NCI-H1930 (cell line): ENCODE measurements around the gene DOCK7.

Experiments used
- DNase-seq, 2 experiments: peaks; one replicate each; lab custom pipeline; 2025; lab: John Stamatoyannopoulos, UW

Gene DOCK7

GRCh38 chr1:62439652-62440371 lies 248.4 kb downstream of the DOCK7 start:
- no peak for DNase-seq

- DNase-seq = no peak
These were observed 250.0 kb downstream of the DOCK7 start for GRCh38 chr1:62438163-62438562.

DNA sequence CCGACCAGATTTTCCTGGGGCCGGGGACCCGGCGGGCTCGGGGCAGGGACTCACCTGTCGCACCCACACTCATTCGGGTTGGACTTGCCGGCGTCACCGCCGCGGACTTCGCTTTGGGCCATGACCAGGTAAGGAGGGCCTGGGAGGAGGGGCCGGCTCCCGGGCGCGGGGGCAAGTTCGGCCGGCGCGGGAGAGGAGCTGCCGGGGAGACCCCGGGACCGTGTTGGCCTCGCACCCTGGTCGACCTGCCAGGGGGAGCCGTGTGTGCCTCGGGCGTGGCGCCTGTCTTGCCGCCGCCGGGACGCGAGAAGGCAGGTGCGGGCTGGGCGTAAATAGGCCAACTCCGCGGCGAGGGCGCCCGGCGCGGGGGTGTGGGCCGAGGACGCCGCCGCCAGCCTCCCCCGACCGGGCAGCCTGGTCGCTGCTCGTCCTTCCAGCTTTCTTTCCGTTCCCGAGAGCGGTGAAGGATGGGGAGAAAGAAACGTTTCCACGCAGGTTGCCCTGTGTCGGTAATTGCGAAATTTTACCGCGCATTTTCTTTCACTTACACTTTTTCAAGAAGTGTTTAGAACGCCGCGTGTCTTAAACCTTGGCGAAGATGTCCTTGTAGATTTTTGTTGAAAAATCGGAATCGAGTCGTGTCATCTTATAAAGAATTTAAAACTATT lies 250.8 kb downstream of the DOCK7 start:
- peak in 1 of 2 experiments; percentile 33 for DNase-seq

DNA sequence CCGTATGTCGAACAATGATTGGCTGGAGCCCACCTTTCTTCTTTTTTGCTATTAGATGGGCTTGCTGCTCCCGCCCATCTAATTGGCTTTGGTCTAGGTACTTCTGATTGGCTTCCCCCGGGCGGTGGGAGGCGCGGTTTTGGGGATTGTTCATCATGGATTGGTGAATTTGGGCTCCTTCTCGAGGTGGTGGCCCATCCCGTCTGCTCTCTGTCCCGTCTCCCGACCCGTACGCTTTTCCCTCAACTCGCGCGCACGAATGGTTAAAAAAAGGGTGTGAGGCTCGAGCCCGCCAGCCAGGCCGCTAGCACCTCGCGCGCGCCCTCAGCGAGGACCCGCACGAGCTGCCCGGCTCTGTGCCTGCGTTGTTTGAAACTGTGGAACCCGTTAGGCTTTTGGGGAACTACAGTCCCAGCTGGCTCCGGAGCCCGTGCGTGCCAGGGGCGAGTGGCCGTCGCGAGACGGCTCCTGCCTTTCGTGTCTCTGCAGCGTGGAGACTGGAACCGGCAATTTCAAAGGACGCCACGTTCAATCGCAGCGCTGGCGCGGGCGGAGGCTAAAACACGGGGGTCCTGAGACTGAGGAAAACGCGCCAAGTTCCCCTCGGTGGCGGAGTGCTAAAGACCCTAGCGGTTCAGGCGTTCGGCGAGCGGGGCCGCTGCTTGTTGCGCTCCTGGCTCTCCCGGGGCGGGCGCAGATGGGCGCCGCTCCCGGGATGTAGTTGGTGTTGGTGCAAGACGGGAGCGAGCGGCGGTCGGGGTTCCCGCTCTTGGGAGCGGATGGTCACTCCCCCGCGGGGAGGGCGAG lies 251.5 kb downstream of the DOCK7 start, which contains the start of gene USP1:
Gene USP1, plus strand, starts transcription at position 584 of the 807 bp plus-strand sequence. CDS start 2,819 bp downstream, outside the sequence.
- DNase-seq = peak; percentile 98 to 99

DNA sequence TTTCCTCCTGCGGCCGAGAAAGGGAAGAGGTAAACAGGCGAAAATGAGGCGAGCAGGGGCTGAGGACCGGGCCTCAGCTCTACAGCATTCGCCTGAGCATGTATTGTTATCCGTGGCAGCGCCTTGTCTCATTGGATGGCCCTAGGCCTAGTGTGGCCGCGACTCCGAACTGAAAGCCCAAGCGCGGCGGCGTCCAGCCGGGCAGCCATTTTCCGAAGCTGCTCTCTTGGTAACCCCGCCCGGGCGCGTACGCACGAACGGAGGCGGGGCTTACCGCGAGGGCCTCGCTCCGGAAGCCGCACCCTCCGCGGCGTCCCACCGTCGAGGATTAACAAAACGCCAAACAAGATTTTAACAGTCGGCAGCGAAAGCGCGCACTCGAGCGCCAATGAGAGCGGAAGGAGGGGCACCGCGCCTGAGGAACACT lies 252.1 kb downstream of the DOCK7 start:
- no peak for DNase-seq

DNA sequence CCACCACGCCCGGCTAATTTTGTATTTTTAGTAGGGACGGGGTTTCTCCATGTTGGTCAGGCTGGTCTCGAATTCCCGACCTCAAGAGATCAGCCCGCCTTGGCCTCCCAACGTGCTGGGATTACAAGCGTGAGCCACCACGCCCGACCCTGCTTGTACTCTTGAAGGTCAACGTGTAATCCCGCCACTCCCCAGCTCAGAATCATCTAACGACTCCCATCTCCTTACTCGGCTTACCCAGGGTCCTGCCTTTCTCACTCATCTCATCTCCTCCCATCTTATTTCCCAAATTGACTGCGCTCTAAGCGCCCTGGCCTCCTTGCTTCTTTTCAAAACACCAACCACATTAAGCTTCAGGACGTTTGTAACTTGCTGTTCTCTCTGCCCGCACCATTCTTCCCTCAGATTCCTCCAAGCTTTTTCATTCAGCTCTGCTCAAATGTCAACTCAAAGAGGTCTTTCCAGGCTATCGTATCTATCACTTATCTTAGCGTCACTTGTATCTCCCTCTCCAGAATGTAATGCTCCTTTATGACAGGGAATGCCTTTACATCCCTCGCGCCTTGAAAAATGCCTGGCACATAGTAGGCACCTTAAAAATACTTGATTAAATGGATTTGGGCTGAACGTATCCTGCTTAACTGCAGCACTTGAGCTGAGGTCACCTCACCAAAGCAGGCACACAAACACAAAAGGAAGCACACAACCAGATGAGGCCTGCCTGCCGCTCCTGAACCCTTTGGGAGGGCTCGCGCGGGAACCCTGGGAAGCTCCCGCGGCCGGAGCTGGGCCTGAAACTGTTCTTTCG lies 252.8 kb downstream of the DOCK7 start:
- no peak for DNase-seq

- DNase-seq = no peak
These were observed 253.6 kb downstream of the DOCK7 start for GRCh38 chr1:62434618-62435001.

DNA sequence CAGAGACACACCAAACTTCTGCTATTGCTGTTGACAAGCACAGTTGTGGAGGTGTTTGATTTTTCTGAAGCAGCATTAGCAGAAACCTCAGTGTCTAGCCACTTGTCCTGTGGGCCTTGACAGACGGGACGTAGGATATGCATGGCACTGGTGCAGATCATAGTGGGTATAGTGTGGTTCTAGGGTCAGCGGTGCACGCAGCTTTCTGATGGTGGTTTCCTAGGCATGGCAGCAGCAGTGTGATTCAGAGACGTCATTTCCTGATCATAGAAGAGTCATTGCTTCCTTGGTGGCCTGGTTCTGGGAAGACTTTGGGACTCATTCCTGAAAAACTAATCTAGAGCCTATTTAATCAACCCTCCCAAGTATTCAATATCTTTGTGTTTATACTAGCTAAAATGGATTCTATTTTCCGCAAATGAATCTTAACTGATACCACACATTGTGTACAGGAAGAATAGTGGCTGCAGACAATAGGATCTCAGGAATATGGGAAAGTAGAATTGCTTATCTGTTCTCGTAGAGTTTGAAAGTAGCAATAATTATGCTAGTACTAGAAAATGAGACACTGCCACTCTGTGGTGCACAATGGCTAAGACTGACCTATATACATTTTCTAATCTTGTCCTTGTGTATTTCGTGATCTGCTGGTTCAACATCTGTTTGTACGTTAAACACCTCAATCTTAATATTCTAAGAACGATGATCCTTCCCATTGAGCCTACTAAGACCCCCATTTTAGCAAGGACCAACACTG lies 254.1 kb downstream of the DOCK7 start:
- peak in 1 of 2 experiments; percentile 11 for DNase-seq

DNA sequence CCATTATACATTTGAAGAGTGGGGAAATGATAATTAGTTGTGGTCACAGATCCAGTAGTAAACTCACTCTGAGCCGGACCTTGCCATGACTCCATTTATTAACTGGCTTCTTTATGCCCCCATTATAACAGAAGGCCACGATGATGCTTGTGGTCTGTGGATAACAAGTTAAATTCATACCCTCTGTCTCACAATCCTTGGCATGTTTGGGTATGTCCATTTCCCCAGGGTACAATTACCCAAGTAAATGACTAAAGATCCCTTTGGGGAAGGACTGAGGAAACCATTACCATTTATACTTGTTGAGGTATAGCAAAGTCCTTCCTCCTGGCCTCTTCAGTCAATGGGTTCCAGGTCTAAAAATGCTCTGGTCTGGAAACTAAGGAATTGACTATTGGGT lies 258.6 kb downstream of the DOCK7 start:
- no peak for DNase-seq

- DNase-seq = no peak
These were observed 259.8 kb downstream of the DOCK7 start for GRCh38 chr1:62428351-62428750.

- no peak for DNase-seq
These were observed 261.4 kb downstream of the DOCK7 start for GRCh38 chr1:62426794-62427193.

GRCh38 chr1:62426237-62426636 lies 261.9 kb downstream of the DOCK7 start:
- no peak for DNase-seq

DNA sequence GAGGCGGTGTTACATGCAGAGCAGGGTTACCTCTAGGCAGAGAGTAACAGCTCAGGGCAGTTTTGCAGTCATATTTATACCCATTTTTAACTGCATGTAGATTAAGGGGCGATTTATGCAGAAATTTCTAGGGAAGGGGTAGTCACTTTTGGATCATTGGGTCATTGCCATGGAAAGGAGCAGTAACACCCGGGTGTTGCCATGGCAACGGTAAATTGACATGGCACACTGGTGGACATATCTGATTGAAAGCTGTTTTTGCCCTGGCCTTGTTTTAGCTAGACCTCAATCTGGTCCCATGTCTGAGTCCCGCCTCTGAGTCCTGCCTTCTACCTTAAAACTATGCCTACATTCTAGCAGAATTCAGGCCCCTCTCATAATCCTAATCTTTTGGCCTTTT lies 263.1 kb downstream of the DOCK7 start:
- no peak for DNase-seq

GRCh38 chr1:62424411-62424810 lies 263.8 kb downstream of the DOCK7 start:
- no peak for DNase-seq

GRCh38 chr1:62423580-62424242 lies 264.5 kb downstream of the DOCK7 start:
- DNase-seq = no peak

DNA sequence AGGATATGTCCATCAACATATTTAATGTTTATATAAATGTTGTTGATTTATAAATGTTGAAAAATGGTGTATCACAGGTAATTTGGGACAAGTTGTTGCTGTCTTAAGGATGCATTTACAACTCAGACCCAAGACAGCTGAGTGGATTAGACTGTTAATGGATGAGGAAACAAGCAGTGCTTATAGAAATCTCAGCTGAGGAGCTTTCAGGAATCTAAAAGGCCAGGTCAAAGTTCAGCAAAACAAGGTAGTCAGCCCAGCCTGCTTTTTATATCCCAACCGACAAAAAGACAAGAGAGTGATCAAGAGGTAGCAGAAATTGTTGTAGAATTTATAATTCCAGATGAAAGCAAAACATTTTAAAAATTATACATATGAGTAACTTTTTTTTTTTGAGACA lies 268.0 kb downstream of the DOCK7 start:
- DNase-seq = no peak

DNA sequence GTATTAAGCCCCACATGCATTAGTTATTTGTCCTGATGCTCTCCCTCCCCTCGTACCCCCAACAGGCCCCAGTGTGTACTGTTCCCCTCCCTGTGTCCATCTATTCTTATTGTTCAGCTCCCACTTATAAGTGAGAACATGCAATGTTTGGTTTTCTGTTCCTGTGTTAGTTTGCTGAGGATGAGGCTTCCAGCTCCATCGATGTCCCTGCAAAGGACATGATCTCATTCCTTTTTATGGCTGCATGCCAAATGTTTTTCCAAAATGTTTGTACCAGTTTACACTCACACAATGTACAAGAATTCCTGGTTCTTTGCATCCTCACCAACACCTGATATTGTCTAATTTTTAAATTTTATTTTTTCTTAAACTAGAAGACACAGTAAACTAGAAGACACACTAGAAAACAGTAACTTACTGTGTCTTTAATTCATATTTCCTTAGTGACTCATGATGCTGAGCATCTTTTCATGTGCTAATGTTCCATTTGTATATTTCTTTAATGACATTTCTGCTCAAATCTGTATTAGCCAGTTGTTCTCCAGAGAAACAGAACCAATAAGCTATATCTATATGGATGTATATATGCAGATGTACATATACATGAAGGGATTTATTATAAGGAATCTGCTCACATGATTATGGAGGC lies 270.7 kb downstream of the DOCK7 start:
- no peak for DNase-seq

DNA sequence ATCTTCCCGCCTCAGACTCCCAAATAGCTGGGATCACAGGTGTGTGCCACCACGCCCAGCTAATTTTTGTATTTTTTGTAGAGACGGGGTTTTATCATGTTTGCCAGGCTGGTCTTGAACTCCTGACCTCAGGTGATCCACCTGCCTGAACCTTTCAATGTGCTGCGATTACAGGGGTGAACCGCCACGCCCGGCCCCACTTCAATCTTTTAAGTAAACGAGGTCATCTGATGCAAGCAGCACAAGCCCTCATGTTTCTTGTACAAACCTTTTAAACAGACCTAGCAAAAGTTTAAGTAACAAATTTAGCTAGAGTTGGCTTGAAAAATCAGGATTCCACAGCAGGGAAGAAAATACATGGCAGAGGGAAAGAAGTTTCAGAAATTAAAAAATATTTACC lies 272.5 kb downstream of the DOCK7 start:
- DNase-seq = no peak

GRCh38 chr1:62407398-62408009 lies 280.7 kb downstream of the DOCK7 start:
- peak; percentile 8 to 22 for DNase-seq

DNA sequence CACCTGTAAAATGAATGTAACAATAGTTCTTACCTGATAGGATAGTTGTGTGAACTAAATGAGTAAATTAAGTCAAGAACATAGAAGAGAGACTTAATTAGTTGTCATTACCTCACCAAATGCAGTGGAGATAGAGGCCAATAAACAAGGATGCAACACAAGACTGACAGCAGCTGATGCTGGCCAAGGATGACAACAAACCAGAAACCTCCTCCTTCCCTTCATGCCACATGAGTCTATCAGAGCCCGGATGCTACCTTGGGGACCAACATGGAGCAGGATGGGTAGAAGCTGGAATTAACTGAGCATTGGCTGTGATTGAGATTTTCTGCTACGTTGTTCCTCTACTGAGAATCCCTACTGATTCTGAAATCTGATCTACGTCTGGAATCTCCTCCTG lies 281.6 kb downstream of the DOCK7 start:
- no peak for DNase-seq
